NOMO-1 (cell line): ENCODE measurements around the gene PPP1R18.

Experiments used
- DNase-seq, 2 experiments: peaks; one replicate each; lab custom pipeline; 2025; ENCODE audit not compliant: unreplicated experiment in 2 of 2; lab: John Stamatoyannopoulos, UW

Gene PPP1R18

GRCh38 chr6:30689022-30689865 lies 2.8 kb upstream of the PPP1R18 start:
- no peak for DNase-seq

GRCh38 chr6:30688569-30688968 lies 2.1 kb upstream of the PPP1R18 start:
- DNase-seq: no peak

GRCh38 chr6:30687659-30688431 lies 1.4 kb upstream of the PPP1R18 start:
- no peak for DNase-seq

GRCh38 chr6:30686908-30687658 lies 638 bp upstream of the PPP1R18 start:
- DNase-seq: peak; percentile 92 to 95

- peak; percentile 11 to 15 for DNase-seq
Observed at GRCh38 chr6:30685157-30686008, 1.1 kb downstream of the PPP1R18 start.

- peak; percentile 50 to 61 for DNase-seq
Observed at GRCh38 chr6:30684386-30685156, 1.9 kb downstream of the PPP1R18 start.

GRCh38 chr6:30683980-30684338 lies 2.5 kb downstream of the PPP1R18 start:
- DNase-seq: no peak

GRCh38 chr6:30683183-30683979 lies 3.1 kb downstream of the PPP1R18 start:
- no peak for DNase-seq

- DNase-seq: peak; percentile 94 to 97
Observed at GRCh38 chr6:30682143-30683117, 4.0 kb downstream of the PPP1R18 start.

- DNase-seq: no peak
Observed at GRCh38 chr6:30681766-30682142, 4.7 kb downstream of the PPP1R18 start.

- DNase-seq: no peak
Observed at GRCh38 chr6:30679765-30680535, 6.5 kb downstream of the PPP1R18 start.

GRCh38 chr6:30678964-30679726 lies 7.3 kb downstream of the PPP1R18 start:
- peak; percentile 69 to 79 for DNase-seq

GRCh38 chr6:30676660-30677285 lies 9.7 kb downstream of the PPP1R18 start:
- DNase-seq: no peak

GRCh38 chr6:30672445-30673253 lies 13.8 kb downstream of the PPP1R18 start, which contains the start of gene DHX16:
DHX16 (minus strand) TSS chr6:30673006; CDS start chr6:30672841, 165 bp downstream.
- peak; percentile 89 to 96 for DNase-seq
